ENCODE measurements around the gene GRK3.

Gene GRK3

DNA sequence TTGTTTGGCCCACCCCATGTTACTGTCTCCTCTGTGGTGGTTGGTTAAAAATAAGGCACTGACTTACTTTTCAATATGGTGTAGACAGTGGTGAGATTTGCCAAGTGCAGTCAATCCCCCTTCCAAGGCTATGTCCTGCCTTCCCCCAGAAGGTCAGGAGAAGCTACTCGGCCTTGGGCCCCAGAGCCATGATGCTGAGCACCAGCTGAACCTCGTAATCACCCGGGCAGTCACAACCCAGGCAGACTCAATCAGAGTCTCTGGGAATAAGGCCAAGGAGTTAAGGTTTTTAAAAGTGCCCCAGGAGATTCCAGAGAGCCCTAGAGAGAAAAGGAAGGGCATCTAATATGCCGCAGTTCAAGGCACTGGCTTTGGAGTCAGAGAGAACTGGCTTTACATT lies 201.3 kb downstream of the GRK3 start:
- Histone ChIP-seq H3K27ac (no peak overlapping the region), H3K4me3 (no peak overlapping the region)

DNA sequence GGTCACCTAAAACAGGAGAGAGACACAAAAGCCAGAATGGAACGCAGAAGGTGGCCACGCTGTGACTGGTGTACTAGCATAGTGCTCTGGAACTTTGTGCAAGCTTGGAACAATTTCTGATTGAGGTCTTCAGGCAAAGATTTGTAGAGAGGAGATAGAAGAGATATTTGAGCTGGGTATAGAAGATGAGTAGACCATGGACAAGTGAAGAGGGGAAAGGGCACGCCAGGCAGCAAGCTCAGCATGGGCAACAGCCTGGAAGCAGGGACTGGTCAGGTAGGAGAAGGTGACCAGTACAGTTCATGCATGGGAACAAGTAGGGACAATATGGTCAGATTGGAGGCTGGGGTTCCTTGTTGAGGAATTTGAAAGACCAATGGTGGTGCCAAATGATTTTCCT lies 201.9 kb downstream of the GRK3 start:
- H3K27ac ChIP-seq, result no peak overlapping the region

DNA sequence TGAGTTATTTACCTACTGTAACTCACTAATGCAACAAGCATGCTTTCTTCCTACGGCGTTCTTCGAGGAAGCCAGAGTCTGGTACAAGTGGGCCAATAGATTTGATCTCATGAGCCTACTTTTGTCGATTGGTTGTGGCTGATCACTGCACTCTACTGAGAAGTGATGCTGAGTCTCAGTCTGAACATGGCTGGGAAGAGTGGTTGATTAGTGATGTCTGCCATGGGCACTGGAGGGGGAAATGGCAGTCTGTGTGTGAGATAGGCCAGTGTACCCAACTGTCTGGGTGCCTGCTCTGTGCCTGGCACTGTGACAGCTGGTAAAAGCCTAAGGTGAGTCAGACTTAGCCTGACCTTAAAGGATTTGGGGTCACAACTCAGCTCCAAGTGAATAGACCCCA lies 205.9 kb downstream of the GRK3 start:
- Histone ChIP-seq H3K27ac (no peak overlapping the region), H3K4me3 (no peak overlapping the region)

More for the DNA sequence above, 201.9 kb downstream of the GRK3 start:
- no peak overlapping the region for H3K4me3 ChIP-seq

DNA sequence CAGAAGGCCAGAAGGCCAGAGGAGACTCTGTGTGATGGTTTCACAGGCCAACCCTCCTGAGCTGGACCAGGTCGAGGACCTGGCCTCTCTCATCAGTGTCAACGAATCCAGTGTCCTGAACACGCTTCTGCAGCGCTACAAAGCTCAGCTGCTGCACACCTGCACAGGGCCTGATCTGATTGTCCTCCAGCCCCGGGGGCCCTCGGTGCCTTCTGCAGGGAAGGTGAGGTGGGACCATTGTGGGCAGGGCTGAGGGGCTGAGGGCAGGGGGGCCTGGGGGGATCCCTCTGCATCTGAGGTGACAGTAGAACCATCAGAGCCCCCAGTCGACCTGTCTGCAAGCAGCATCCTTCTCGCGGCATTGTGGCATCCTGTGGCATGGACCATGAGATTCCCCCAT lies 207.8 kb downstream of the GRK3 start:
- H3K4me3 ChIP-seq, result no peak overlapping the region
- H3K27ac ChIP-seq, result no peak overlapping the region

DNA sequence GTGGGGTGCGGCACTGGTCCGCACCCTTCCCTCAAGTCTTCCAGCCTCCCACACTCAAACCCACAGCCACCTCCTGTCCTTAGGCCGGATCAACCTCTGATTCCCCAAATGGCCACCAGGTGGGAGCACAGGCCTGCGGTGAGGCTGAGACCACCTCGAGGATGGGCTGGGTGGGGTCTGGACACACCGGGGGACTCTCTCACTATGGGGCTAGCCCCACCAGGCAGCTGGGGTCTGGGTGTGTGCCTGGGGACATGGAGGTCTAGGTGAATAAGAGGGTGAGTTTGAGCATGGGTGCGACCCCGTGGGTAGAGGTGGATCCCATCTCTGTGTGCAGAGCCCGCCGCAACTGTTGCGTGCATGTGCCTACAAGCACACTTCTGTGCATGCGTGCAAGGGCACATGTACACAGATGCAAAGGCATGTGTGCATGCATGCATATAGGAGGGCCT lies 210.1 kb downstream of the GRK3 start:
- no peak overlapping the region for H3K4me3 ChIP-seq

DNA sequence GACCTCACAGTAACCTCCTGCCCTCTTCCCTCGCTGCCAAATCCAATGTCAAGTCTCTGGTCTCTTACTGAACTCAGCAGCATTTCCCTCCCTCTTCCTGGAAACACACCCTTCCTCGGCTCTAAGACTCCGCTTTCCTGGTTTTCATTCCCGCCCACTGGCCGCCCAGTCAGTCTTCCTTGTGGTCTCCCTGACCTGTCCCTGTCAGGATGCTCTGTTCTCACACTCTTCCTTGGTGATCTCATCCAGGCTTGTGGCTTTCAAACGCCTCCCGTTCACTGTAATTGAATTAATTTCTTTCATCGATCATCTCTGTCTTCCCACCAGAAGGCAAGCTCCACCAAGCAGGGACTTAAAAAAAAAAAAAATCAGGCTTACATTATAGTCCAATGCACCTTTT lies 211.1 kb downstream of the GRK3 start:
- no peak overlapping the region for H3K4me3 ChIP-seq
- no peak overlapping the region for H3K27ac ChIP-seq

More for the DNA sequence above, 210.1 kb downstream of the GRK3 start:
- H3K27ac ChIP-seq, result no peak overlapping the region

DNA sequence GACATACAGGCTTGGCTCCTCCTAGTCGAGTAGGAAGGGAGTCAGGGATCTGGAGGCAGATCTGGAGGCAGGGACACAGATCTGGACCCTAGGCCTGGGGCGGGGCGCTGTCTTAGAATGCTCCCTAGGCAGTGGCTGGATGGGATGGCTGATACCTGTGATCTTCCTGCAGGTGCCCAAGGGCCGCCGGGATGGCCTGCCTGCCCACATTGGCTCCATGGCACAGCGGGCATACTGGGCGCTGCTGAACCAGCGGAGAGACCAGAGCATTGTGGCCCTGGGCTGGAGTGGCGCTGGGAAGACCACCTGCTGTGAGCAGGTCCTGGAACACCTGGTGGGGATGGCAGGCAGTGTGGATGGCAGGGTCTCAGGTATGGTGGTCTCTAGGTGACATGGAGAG lies 212.9 kb downstream of the GRK3 start:
- Histone ChIP-seq H3K27ac (no peak overlapping the region), H3K4me3 (no peak overlapping the region)

DNA sequence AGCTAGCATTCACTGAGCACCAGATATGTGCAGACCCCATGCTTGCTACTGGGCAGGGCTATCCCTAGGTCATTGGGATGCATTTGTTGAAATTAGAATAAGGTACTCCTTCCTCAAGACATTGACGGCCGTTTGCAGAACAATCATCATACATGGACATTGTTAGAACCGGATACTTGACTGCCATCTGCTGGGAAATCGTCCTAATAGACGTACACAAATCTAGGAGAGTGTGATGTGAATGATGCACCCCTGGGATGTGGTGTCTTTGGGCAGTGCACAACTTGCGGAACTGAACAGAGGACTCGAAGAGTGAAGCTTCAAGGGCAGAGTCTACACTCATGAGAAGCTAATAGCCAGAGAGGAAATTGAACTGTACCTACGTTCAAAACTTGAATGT lies 213.4 kb downstream of the GRK3 start:
- Histone ChIP-seq H3K27ac (no peak overlapping the region), H3K4me3 (no peak overlapping the region)
